CD4-positive, alpha-beta T cell treated with Interleukin-12 subunit alpha and Interleukin-12 subunit beta, for 1 hour (primary cell): ENCODE measurements around the gene CDK4.

ENCODE experiments used
- DNase-seq: peaks from one replicate; pipeline ENCODE4 v3.0.0-alpha.2; 2020

Gene CDK4

GRCh38 chr12:57755194-57755453 is 3.0 kb upstream of the CDK4 start:
- no peak for DNase-seq

GRCh38 chr12:57754411-57755193 is 2.5 kb upstream of the CDK4 start, which contains the start of gene MARCHF9:
Gene MARCHF9 (plus strand): TSS chr12:57755103. CDS start chr12:57755529, 426 bp downstream.
- peak; percentile 93 for DNase-seq

- no peak for DNase-seq
Measured at GRCh38 chr12:57753756-57754337, 1.7 kb upstream of the CDK4 start.

GRCh38 chr12:57752668-57753000 is 524 bp upstream of the CDK4 start:
- no peak for DNase-seq

- no peak for DNase-seq
Measured at GRCh38 chr12:57751432-57751787, 700 bp downstream of the CDK4 start.

GRCh38 chr12:57750561-57751431 is 1.3 kb downstream of the CDK4 start:
- DNase-seq = no peak

- no peak for DNase-seq
Measured at GRCh38 chr12:57749061-57749460, 3.0 kb downstream of the CDK4 start.

- no peak for DNase-seq
Measured at GRCh38 chr12:57746025-57746424, 6.1 kb downstream of the CDK4 start.

GRCh38 chr12:57745485-57745881 is 6.6 kb downstream of the CDK4 start:
- DNase-seq = no peak

GRCh38 chr12:57744777-57745484 is 7.2 kb downstream of the CDK4 start, which contains the start of gene TSPAN31:
Gene TSPAN31 (plus strand): TSS chr12:57745039. CDS start chr12:57745155, 116 bp downstream.
- DNase-seq = peak; percentile 96

- peak; percentile 85 for DNase-seq
Measured at GRCh38 chr12:57744194-57744776, 7.8 kb downstream of the CDK4 start.

GRCh38 chr12:57743769-57744168 is 8.3 kb downstream of the CDK4 start:
- no peak for DNase-seq

- peak; percentile 88 for DNase-seq
Measured at GRCh38 chr12:57741844-57742738, 10.0 kb downstream of the CDK4 start.

GRCh38 chr12:57741413-57741789 is 10.7 kb downstream of the CDK4 start:
- no peak for DNase-seq

- DNase-seq = peak; percentile 89
Measured at GRCh38 chr12:57740656-57741412, 11.3 kb downstream of the CDK4 start.

GRCh38 chr12:57739914-57740538 is 12.1 kb downstream of the CDK4 start:
- DNase-seq = no peak

GRCh38 chr12:57739387-57739786 is 12.7 kb downstream of the CDK4 start:
- no peak for DNase-seq

GRCh38 chr12:57738661-57739237 is 13.4 kb downstream of the CDK4 start, which contains the start of gene AGAP2:
Gene AGAP2 (minus strand): TSS chr12:57738742. CDS start chr12:57738246, 496 bp downstream.
- no peak for DNase-seq

GRCh38 chr12:57737467-57738460 is 14.3 kb downstream of the CDK4 start:
- DNase-seq = no peak
